GM23338 (cell line): ENCODE results near the gene P2RX7. TPM values are rescaled to one million over a fixed set of nuclear protein-coding genes. Genes with fewer than 3 reads are reported as not detected.

Experiments used
- ATAC-seq: fragments of 200-7000 bp; cut with Tn5 transposase; 3 replicates; pipeline ENCODE4 v1.9.1; 2020
- DNase-seq: peaks from one replicate; pipeline ENCODE4 v3.0.0-alpha.2; 2015; ENCODE audit warnings: low spot score
- H2AFZ ChIP-seq: fragments of 200-600 bp; sonication (generic); 2 replicates; pipeline ENCODE4 v1.8.0; 2016; ENCODE audit warnings: antibody characterized with exemption, mild to moderate bottlenecking, moderate library complexity
- H3F3A ChIP-seq: fragments of 200-600 bp; sonication (generic); replicated peaks from 2 replicates; pipeline ENCODE4 v1.8.0; 2017; ENCODE audit warnings: antibody characterized with exemption, mixed run types, low read depth
- H3K27ac ChIP-seq: fragments of 200-600 bp; sonication (generic); 2 replicates; pipeline ENCODE4 v1.6.1; 2016; ENCODE audit warnings: low read depth
- H3K27me3 ChIP-seq: fragments of 200-600 bp; sonication (generic); 2 replicates; pipeline ENCODE4 v1.8.0; 2016; ENCODE audit warnings: mild to moderate bottlenecking, mixed run types, moderate library complexity; ENCODE audit not compliant: insufficient read depth
- H3K36me3 ChIP-seq: fragments of 200-600 bp; sonication (generic); 2 replicates; pipeline ENCODE4 v1.8.0; 2016; ENCODE audit warnings: mild to moderate bottlenecking; ENCODE audit not compliant: insufficient read depth
- H3K4me1 ChIP-seq: fragments of 200-600 bp; sonication (generic); 2 replicates; pipeline ENCODE4 v1.8.0; 2016; ENCODE audit warnings: mild to moderate bottlenecking, moderate library complexity; ENCODE audit not compliant: insufficient read depth
- H3K4me2 ChIP-seq: fragments of 200-600 bp; sonication (generic); 2 replicates; pipeline ENCODE4 v1.7.1; 2017; ENCODE audit warnings: mixed run types
- H3K4me3 ChIP-seq: fragments of 200-600 bp; sonication (generic); 2 replicates; pipeline ENCODE4 v1.6.1; 2016; ENCODE audit warnings: mixed run types
- H3K79me2 ChIP-seq: fragments of 200-600 bp; sonication (generic); replicated peaks from 2 replicates; pipeline ENCODE4 v1.8.0; 2017; ENCODE audit warnings: mild to moderate bottlenecking; ENCODE audit not compliant: insufficient read depth
- H3K9me2 ChIP-seq: fragments of 200-600 bp; sonication (generic); 2 replicates; pipeline ENCODE4 v1.8.0; 2017; ENCODE audit not compliant: insufficient read depth
- H4K20me1 ChIP-seq: fragments of 200-600 bp; sonication (generic); replicated peaks from 2 replicates; pipeline ENCODE4 v1.8.0; 2017; ENCODE audit warnings: mild to moderate bottlenecking; ENCODE audit not compliant: insufficient read depth
- H3K27ac Mint-ChIP-seq: 2 replicates; pipeline ENCODE4 v1.8.0; 2020; ENCODE audit warnings: inconsistent platforms, mild to moderate bottlenecking, moderate library complexity, mixed read lengths
- H3K27me3 Mint-ChIP-seq: 3 replicates; pipeline ENCODE4 v1.8.0; 2022; ENCODE audit warnings: low read depth, mild to moderate bottlenecking, moderate library complexity, mixed read lengths, inconsistent platforms; ENCODE audit not compliant: insufficient read depth, poor library complexity
- H3K36me3 Mint-ChIP-seq: 3 replicates; pipeline ENCODE4 v1.8.0; 2021; ENCODE audit warnings: low read depth, mild to moderate bottlenecking, inconsistent platforms, moderate library complexity, mixed read lengths
- H3K4me1 Mint-ChIP-seq: 3 replicates; pipeline ENCODE4 v1.8.0; 2020; ENCODE audit warnings: mild to moderate bottlenecking, inconsistent platforms, mixed read lengths
- H3K4me3 Mint-ChIP-seq: 3 replicates; pipeline ENCODE4 v1.8.0; 2021; ENCODE audit warnings: moderate library complexity, mild to moderate bottlenecking, inconsistent platforms, mixed read lengths
- H3K9me3 Mint-ChIP-seq: 3 replicates; pipeline ENCODE4 v1.8.0; 2020; ENCODE audit warnings: moderate library complexity, mild to moderate bottlenecking, inconsistent platforms, mixed read lengths
- CREB1 ChIP-seq: fragments of 250-450 bp; sonication (Bioruptor Pico); IDR thresholded peaks from 2 replicates; pipeline ENCODE4 v1.5.0; 2020; ENCODE audit warnings: low read depth, mild to moderate bottlenecking, moderate library complexity
- ETS1 ChIP-seq: IDR thresholded peaks from 2 replicates; pipeline ENCODE4 v1.6.1; 2016; ENCODE audit warnings: antibody characterized with exemption
- EZH2phosphoT487 ChIP-seq: fragments of 200-600 bp; sonication (generic); IDR thresholded peaks from one replicate; pipeline ENCODE4 v1.8.1; 2018; ENCODE audit warnings: antibody characterized with exemption; ENCODE audit not compliant: unreplicated experiment
- JUNB ChIP-seq: IDR thresholded peaks from one replicate; pipeline ENCODE4 v1.6.1; 2016; ENCODE audit warnings: antibody characterized with exemption; ENCODE audit not compliant: unreplicated experiment
- NANOG ChIP-seq: IDR thresholded peaks from 2 replicates; pipeline ENCODE4 v1.6.1; 2016; ENCODE audit warnings: antibody characterized with exemption, borderline replicate concordance
- POLR2AphosphoS5 ChIP-seq: IDR thresholded peaks from 2 replicates; pipeline ENCODE4 v1.6.1; 2016; ENCODE audit warnings: antibody characterized with exemption, low read depth
- STAT1 ChIP-seq: IDR thresholded peaks from one replicate; pipeline ENCODE4 v1.6.1; 2016; ENCODE audit warnings: antibody characterized with exemption; ENCODE audit not compliant: unreplicated experiment
- ZNF331 ChIP-seq: fragments of 250-450 bp; sonication (Bioruptor Pico); IDR thresholded peaks from 2 replicates; pipeline ENCODE4 v1.5.0; 2020; ENCODE audit warnings: low read depth, mild to moderate bottlenecking, moderate library complexity
- ZNF462 ChIP-seq: fragments of 250-450 bp; sonication (Bioruptor Pico); IDR thresholded peaks from 2 replicates; pipeline ENCODE4 v1.5.0; 2020; ENCODE audit warnings: mild to moderate bottlenecking, moderate library complexity
- polyA plus RNA-seq: library from polyadenylated mRNA; unstranded; fragments of >200 nt; fragmentation: Nextera tagmentation; extraction: Ambion mirVana; gene quantifications from 2 replicates; pipeline ENCODE4 v1.2.1, GENCODE V29; 2016
- total RNA-seq: library from RNA; depleted of rRNA; stranded (reverse); fragments of >200 nt; shearing (Covaris generic); gene quantifications from 2 replicates; pipeline ENCODE4 v1.2.3, GENCODE V29; 2014

The P2RX7 gene
- total and polyA plus RNA-seq, 2 experiments from 2014 or later: 0.24 to 0.48 TPM

- H3K4me1 Mint-ChIP-seq: no peaks in the 10 kb centered on the region
- H3K36me3 ChIP-seq: no peaks in the 10 kb centered on the region
- no peak overlapping the region for H3K4me3 ChIP-seq
- no peak overlapping the region for H3K27ac ChIP-seq
- H3F3A ChIP-seq: no peaks in the 10 kb centered on the region
- no peaks in the 10 kb centered on the region for H3K79me2 ChIP-seq
- H4K20me1 ChIP-seq: no peaks in the 10 kb centered on the region
- H3K4me1 ChIP-seq: no peaks in the 10 kb centered on the region
- DNase-seq (no peak), ATAC-seq (no peak)
- H3K27me3 Mint-ChIP-seq: peaks cover 6% of the 10 kb centered on the region
- no peaks in the 10 kb centered on the region for H3K27me3 ChIP-seq
- H3K4me2 ChIP-seq: no peak overlapping the region
- no peak overlapping the region for H2AFZ ChIP-seq
- H3K36me3 Mint-ChIP-seq: no peaks in the 10 kb centered on the region
- H3K9me2 ChIP-seq: 0 out of 2 replicates have a peak, but pooled peaks cover 3% of the 10 kb centered on the region
- no peak for TF ChIP-seq ZNF331 (CRISPR knock-in tag)
- no peak for TF ChIP-seq ETS1
- no peak for TF ChIP-seq STAT1
- TF ChIP-seq ZNF462 (CRISPR knock-in tag): no peak
- no peak for TF ChIP-seq JUNB
- TF ChIP-seq NANOG: no peak
- no peak for TF ChIP-seq POLR2AphosphoS5
- no peak for TF ChIP-seq CREB1 (CRISPR knock-in tag)
- TF ChIP-seq EZH2phosphoT487: no peak
- H3K9me3 Mint-ChIP-seq: 0 out of 3 replicates have a peak, but pooled peaks cover 4% of the 10 kb centered on the region
- H3K4me3 Mint-ChIP-seq: no peak overlapping the region
- no peak overlapping the region for H3K27ac Mint-ChIP-seq
Observed at GRCh38 chr12:121162384-121162783, 29.7 kb downstream of the P2RX7 start.
